ENCODE results near the gene SPTLC1. TPM values are rescaled to one million over a fixed set of nuclear protein-coding genes. Genes with fewer than 3 reads are reported as not detected.
"Not testable (repeated sequence)": the region's sequence is repeated elsewhere in the genome, so short reads cannot be mapped to it uniquely, and the experiment has no call there.

The SPTLC1 gene
- polyA plus RNA-seq (2014; cell fraction: cytosol; rRNA removed): 41.1 and 43.4 TPM in 2 replicates
- polyA plus RNA-seq (2014; cell fraction: nucleus; rRNA removed): 47.2 and 47.4 TPM in 2 replicates

GRCh38 chr9:92115071-92115858 lies at the start of gene SPTLC1:
SPTLC1 (minus strand) TSS chr9:92115413; CDS start chr9:92115370, 43 bp downstream.
- DNase-seq (ENCODE audit: low spot score): peak; percentile 87

- DNase-seq (ENCODE audit: low spot score): no peak
Measured at GRCh38 chr9:92164975-92165374, 49.8 kb upstream of the SPTLC1 start.

GRCh38 chr9:92164490-92164889 lies 49.3 kb upstream of the SPTLC1 start:
- no peak for DNase-seq (ENCODE audit: low spot score)

- no peak for DNase-seq (ENCODE audit: low spot score)
Measured at GRCh38 chr9:92163276-92163675, 48.1 kb upstream of the SPTLC1 start.

- DNase-seq (ENCODE audit: low spot score): no peak
Measured at GRCh38 chr9:92160786-92161185, 45.6 kb upstream of the SPTLC1 start.

GRCh38 chr9:92159058-92159457 lies 43.8 kb upstream of the SPTLC1 start:
- no peak for DNase-seq (ENCODE audit: low spot score)

GRCh38 chr9:92158097-92158601 lies 42.9 kb upstream of the SPTLC1 start:
- no peak for DNase-seq (ENCODE audit: low spot score)

- DNase-seq (ENCODE audit: low spot score): not testable (repeated sequence)
Measured at GRCh38 chr9:92155736-92156135, 40.5 kb upstream of the SPTLC1 start.

- no peak for DNase-seq (ENCODE audit: low spot score)
Measured at GRCh38 chr9:92155221-92155620, 40.0 kb upstream of the SPTLC1 start.

- DNase-seq (ENCODE audit: low spot score): not testable (repeated sequence)
Measured at GRCh38 chr9:92153466-92154415, 38.5 kb upstream of the SPTLC1 start.

- DNase-seq (ENCODE audit: low spot score): peak; percentile 46
Measured at GRCh38 chr9:92151691-92152393, 36.6 kb upstream of the SPTLC1 start.

- DNase-seq (ENCODE audit: low spot score): not testable (repeated sequence)
Measured at GRCh38 chr9:92150501-92151470, 35.6 kb upstream of the SPTLC1 start.

- no peak for DNase-seq (ENCODE audit: low spot score)
Measured at GRCh38 chr9:92147852-92148180, 32.6 kb upstream of the SPTLC1 start.

- DNase-seq (ENCODE audit: low spot score): no peak
Measured at GRCh38 chr9:92147030-92147851, 32.0 kb upstream of the SPTLC1 start.

- DNase-seq (ENCODE audit: low spot score): no peak
Measured at GRCh38 chr9:92146610-92147009, 31.4 kb upstream of the SPTLC1 start.

- DNase-seq (ENCODE audit: low spot score): not testable (repeated sequence)
Measured at GRCh38 chr9:92145784-92146183, 30.6 kb upstream of the SPTLC1 start.

GRCh38 chr9:92142329-92142728 lies 27.1 kb upstream of the SPTLC1 start:
- DNase-seq (ENCODE audit: low spot score): no peak

- no peak for DNase-seq (ENCODE audit: low spot score)
Measured at GRCh38 chr9:92141144-92142129, 26.2 kb upstream of the SPTLC1 start.
